Suppressor macrophage (primary cell): ENCODE results near the gene ANGPTL4.
"Not testable (repeated sequence)": the region's sequence is repeated elsewhere in the genome, so short reads cannot be mapped to it uniquely, and the experiment has no call there.

Experiments used
- DNase-seq, 4 experiments: peaks; one replicate each; pipeline ENCODE4 v3.0.0-alpha.2; 2020 to 2022
- total RNA-seq, 17 experiments: gene quantifications; one replicate each; lab custom pipeline; 2026; ENCODE audit warnings: mixed read lengths in 6 of 17, inconsistent platforms in 3 of 17; lab: John Stamatoyannopoulos, UW

The ANGPTL4 gene, protein sequence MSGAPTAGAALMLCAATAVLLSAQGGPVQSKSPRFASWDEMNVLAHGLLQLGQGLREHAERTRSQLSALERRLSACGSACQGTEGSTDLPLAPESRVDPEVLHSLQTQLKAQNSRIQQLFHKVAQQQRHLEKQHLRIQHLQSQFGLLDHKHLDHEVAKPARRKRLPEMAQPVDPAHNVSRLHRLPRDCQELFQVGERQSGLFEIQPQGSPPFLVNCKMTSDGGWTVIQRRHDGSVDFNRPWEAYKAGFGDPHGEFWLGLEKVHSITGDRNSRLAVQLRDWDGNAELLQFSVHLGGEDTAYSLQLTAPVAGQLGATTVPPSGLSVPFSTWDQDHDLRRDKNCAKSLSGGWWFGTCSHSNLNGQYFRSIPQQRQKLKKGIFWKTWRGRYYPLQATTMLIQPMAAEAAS
- 0 to 66.5 (median 1.2) reads per million in 17 experiments for total RNA-seq

DNA sequence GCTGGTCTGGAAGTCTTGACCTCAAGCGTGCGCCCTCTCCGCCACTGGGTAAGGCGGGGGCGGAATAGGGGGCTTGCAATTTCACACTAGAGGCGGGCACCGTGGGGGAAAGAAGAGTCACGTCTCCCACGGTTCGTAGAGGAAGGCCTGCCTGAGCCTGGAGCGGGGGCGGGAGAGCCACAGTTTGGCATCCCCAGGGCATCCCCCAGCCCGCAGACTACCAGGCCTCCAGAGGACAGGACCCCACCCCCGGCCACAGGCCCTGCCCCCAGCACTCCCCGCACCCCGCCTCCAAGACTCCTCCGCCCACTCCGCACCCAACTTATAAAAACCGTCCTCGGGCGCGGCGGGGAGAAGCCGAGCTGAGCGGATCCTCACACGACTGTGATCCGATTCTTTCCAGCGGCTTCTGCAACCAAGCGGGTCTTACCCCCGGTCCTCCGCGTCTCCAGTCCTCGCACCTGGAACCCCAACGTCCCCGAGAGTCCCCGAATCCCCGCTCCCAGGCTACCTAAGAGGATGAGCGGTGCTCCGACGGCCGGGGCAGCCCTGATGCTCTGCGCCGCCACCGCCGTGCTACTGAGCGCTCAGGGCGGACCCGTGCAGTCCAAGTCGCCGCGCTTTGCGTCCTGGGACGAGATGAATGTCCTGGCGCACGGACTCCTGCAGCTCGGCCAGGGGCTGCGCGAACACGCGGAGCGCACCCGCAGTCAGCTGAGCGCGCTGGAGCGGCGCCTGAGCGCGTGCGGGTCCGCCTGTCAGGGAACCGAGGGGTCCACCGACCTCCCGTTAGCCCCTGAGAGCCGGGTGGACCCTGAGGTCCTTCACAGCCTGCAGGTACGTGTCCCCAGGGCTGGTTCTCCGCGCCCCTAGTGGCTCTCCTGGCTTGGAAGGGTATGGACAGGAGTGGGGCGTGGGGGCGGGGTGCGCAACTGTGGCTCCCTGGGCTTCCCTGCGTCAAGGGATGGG lies at the start of gene ANGPTL4:
ANGPTL4 (plus strand) TSS at position 353 of the 969 bp plus-strand sequence; CDS start at position 520, 167 bp downstream.
- DNase-seq, result peak; percentile 20 to 52 (median 41)

GRCh38 chr19:8314981-8315640 lies 48.8 kb upstream of the ANGPTL4 start:
- DNase-seq, result not testable (repeated sequence)

- DNase-seq, result no peak
These were observed 47.4 kb upstream of the ANGPTL4 start for GRCh38 chr19:8316351-8317125.

- DNase-seq, result not testable (repeated sequence)
These were observed 45.1 kb upstream of the ANGPTL4 start for GRCh38 chr19:8318835-8319234.

GRCh38 chr19:8319807-8320520 lies 44.0 kb upstream of the ANGPTL4 start:
- DNase-seq, result no peak

- peak; percentile 27 to 49 (median 38) for DNase-seq
These were observed 43.3 kb upstream of the ANGPTL4 start for GRCh38 chr19:8320564-8321066.

DNA sequence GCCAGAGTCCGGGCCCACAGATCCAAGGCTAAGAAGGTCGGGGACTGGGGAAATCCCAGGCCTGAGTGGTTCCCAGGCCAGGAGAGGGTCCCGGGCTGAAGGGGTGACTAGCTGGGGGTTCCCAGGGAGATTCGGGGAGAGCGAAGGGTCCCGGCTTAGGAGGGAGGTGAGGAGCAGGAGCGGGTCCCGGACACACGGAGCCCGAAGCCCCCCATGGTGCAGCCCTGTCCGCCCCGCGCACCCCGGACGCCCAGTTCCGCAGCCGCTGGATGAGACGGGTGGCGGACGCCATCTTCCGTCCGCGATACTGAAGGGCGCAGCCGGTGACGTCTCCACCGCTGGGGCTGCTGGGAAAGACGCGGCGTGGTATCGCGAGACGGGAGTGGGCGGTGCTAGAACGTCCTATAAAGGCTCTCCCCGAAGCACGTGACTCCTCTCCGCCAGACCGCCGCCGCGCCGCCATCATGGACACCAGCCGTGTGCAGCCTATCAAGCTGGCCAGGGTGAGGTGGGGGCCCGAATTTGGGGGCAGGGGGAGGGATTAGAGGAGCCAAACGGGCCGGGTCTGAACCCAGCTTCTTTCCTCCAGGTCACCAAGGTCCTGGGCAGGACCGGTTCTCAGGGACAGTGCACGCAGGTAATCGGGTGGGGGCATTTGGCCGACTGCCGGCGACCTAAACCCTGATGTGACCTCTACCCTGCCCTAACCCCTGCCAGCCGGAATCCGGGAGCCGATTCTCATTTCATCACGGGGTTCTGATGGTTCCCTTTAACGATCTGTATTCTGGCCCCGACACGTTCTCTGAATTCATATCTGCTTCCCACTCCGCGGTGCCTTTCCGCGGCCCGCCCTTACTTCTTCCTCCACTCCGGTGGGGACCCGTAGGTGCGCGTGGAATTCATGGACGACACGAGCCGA lies 42.6 kb upstream of the ANGPTL4 start, which contains the start of the genes NDUFA7 and RPS28:
NDUFA7 (minus strand) TSS at position 309 of the 919 bp plus-strand sequence; CDS start at position 292, 17 bp downstream.
RPS28 (plus strand) TSS at position 430 of the 919 bp plus-strand sequence; CDS start at position 465, 35 bp downstream.
- DNase-seq, result peak; percentile 98 to 99 (median 98)

DNA sequence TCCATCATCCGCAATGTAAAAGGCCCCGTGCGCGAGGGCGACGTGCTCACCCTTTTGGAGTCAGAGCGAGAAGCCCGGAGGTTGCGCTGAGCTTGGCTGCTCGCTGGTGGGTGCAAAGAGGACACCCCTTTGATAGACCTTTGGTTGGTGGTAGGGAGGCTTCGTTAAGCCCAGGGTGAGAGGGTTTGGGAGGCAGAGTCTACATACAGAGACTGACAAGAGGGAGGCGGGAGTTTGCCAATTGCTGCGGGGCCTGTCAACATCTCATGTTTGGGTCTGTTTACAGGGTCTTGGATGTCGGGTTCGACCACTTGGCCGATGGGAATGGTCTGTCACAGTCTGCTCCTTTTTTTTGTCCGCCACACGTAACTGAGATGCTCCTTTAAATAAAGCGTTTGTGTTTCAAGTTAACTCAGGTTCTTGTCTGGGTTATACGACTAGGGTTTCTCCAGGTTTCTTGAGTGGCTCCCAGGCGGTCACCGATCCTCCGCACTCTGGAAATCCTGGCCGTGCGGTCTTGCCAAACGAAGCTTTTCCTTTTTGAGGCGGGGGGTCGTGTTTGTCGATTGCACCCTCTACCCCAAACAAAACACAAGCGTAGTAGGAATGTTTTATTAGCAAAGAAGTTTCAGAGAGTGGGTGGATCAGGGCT lies 41.8 kb upstream of the ANGPTL4 start:
- no peak for DNase-seq

- no peak for DNase-seq
These were observed 41.3 kb upstream of the ANGPTL4 start for GRCh38 chr19:8322638-8322997.

GRCh38 chr19:8323781-8324185 lies 40.2 kb upstream of the ANGPTL4 start:
- DNase-seq, result no peak

DNA sequence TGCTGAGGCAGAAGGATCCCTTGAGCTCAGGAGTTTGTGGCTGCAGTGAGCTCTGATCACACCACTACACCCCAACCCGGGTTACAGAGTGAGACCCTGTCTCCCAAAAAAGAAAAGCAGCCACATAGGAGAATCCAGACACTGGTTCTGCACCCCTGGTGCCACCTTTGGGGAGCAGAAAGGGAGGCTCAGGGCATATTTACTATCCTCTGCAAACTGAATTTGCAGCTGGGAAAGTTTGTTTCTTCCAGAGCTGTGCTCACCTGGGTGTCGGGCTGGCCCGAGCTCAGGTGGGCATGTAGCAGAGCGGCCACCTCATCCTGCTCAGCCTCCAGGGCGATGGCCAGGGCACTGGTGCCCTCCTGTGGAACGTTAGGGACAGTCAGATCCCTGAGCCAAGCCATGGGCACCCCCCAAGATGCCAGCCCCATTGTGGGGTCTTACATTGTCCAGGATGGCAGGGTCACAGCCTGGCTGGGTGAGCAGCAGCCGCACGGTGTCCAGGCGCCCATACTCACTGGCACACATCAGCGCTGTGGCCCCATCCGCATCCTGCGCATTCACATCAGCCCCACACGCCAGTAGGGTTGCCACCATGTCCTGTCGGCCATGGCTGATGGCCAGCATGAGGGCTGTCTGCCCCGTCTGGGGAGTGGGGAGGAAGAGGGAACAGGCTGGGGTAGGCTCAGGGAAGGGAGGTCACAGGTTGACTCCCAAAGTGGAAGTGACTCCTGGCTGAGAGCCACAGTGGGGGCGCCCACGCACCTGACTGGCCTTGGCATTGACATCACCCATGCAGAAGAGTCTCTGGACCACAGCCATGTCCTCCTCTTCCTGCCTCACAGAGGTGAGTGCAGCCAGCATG lies 39.5 kb upstream of the ANGPTL4 start:
- DNase-seq, result peak; percentile 28 to 71 (median 56)

DNA sequence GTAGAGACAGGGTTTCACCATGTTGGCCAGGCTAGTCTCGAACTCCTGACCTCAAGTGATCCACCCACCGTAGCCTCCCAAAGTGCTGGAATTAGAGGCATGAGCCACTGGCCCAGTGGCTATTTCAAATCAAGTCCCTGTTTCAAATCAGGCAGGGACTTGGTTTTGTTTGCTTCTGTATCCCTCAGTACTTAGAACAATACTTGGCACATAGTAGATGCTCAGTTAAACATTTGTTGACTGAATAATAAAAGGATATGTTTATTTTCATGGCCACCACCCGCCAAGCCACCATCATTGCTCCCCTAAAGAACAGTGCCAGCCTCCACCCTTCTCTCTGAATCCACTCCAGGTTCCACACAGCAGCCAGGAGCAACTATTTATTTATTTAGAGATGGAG lies 38.5 kb upstream of the ANGPTL4 start:
- no peak for DNase-seq

- peak; percentile 44 to 74 (median 61) for DNase-seq
These were observed 34.0 kb upstream of the ANGPTL4 start for GRCh38 chr19:8329996-8330395.

DNA sequence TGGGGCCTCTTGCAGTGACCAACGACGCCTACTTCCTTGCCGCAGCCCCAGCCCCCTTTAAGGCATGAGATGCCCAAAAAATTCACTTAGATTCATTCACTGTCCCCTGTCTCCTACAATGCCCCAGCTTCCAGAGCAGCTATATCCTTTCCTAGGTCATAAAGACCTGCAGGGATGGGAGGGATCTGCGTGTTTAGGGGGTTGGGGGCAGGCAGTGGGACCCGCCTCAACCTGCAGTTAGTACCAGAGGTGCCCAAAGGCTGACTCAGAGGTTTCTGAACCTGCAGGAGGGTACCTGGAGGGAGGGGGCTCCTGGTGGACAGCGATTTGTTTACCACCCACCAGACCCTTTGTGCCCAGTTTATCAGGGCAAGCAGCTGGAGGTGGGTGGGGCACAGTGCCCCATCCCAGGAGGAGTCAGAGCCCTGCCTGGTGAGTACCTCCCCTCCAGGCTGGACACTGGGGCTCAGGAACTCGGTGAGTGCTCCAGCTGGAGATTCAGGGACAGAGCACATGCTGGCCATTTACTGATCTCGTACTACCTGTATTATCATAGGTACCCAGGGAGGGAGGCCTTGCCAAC lies 32.6 kb upstream of the ANGPTL4 start:
- no peak for DNase-seq

DNA sequence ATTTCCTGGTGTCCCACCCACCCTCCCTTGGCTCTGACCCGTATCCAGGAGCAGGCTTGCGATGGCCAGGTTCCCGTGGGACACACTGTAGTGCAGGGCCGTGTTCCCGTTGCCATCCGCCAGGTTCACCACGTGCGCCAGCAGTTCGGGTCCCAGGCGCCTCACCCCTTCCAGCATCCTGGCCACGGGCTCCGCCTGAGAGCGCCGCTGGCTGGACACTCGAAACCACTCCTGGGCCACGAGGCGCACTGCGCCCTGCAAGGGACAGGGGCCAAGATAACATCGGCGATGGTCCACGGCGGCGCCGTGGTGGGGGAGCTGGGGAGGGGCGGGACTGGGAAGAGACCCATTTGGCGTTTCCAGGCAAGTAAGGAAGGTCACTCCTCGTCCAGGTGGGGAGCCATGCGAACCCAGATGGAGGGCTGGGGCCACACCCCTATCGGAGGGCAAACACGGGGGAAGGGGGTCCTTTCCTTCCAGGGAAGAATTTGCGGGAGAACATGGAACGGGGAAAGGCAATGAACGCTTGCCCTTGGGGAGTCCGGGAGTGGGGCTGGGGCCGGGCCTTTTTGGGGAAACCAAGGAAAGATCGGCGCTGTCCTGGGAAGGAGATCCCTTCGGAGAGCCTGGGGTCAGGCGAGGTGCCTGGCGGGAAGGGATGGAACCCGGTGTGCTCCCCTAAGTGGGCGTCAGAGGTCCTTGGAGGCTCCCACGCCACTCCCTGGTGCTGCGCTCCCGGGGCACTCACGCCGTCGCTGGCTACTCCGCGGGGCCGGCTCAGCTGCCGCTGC lies 30.8 kb upstream of the ANGPTL4 start:
- no peak for DNase-seq

GRCh38 chr19:8333767-8334457 lies 30.0 kb upstream of the ANGPTL4 start:
- DNase-seq, result no peak
